Measurements from ENCODE around the gene LTB4R2. TPM values are rescaled to one million over a fixed set of nuclear protein-coding genes. Genes with fewer than 3 reads are reported as not detected.

The LTB4R2 gene
- total and polyA plus RNA-seq, 2 of the 8 experiments (the other 6 are each of a cell fraction or from before 2014, with no cell fraction given), result 5.3 to 6.7 TPM

- H4K8ac ChIP-seq (ENCODE audit: extremely low read depth, insufficient read depth, low read length), result no peak overlapping the region; the same call in 1 of the 2 replicates
- H3K18ac ChIP-seq (ENCODE audit: extremely low read depth, low read length), result no peak overlapping the region
- H3K27ac ChIP-seq (ENCODE audit: low read depth, low read length), result no peak overlapping the region
- no peak overlapping the region for H3K56ac ChIP-seq (replicated peaks; ENCODE audit: insufficient read length, low read depth, low read length)
- no peak overlapping the region for H3K4ac ChIP-seq (replicated peaks; ENCODE audit: insufficient read length, low read depth, low read length)
- no peak for DNase-seq (ENCODE audit: low read depth in 1 of 2, low spot score in 2 of 2)
- no peak overlapping the region for H3K14ac ChIP-seq (ENCODE audit: insufficient read length)
- no peaks in the 10 kb centered on the region for H3K79me2 ChIP-seq (ENCODE audit: control insufficient read depth in 1 of 2, insufficient read depth in 2 of 2, low read length in 2 of 2)
- no peak overlapping the region for H4K5ac ChIP-seq (ENCODE audit: insufficient read length, low read depth, low read length)
- H3K9me3 ChIP-seq (ENCODE audit: insufficient read depth in 2 of 2, low read depth in 1 of 2, low read length in 1 of 2), result no peaks in the 10 kb centered on the region
- no peak overlapping the region for H3K9ac ChIP-seq (replicated peaks in 1 of 4; ENCODE audit: extremely low read depth in 1 of 4, low read depth in 3 of 4, low read length in 3 of 4)
- ChIA-PET CTCF (ENCODE audit: partially characterized antibody) (interaction anchor here (0.8 to 27.8 kb wide), 16 partner anchors 10 to 108 kb away, joined by 3 to 664 read pairs (median 5); partner anchors contain the start of genes CBLN3, CIDEB, KHNYN and LTB4R), POLR2A (ENCODE audit: partially characterized antibody) (interaction anchor here (1.4 to 5.8 kb wide), 8 partner anchors 10 to 106 kb away, joined by 3 to 46 read pairs (median 4); partner anchors contain the start of genes CBLN3, DHRS1, KHNYN and NOP9)
- FAIRE-seq, result no peak
- WGBS, 2 experiments (ENCODE audit: extremely low coverage in 1 of 2, insufficient coverage in 1 of 2, insufficient read length in 1 of 2, insufficient replicate concordance in 2 of 2, low coverage in 1 of 2, low lambda C conversion rate in 2 of 2, missing lambda C conversion rate in 1 of 2), result 62% methylated on average over 12 of the region's 12 CpGs; no CpG with 5 or more reads in 1 of the 2 experiments
- H3K4me1 ChIP-seq (replicated peaks in 1 of 4; ENCODE audit: control insufficient read depth in 3 of 4, insufficient read depth in 4 of 4, low read length in 3 of 4), result peaks cover 0 to 20% (median 9%) of the 10 kb centered on the region in 4 experiments; a peak in 5 of 7 replicates
- H2BK5ac ChIP-seq (ENCODE audit: low read depth, low read length), result 0 out of 2 replicates have a peak overlapping the region, but pooled peaks have one; percentile 16
- no peaks in the 10 kb centered on the region for H3K36me3 ChIP-seq (ENCODE audit: control insufficient read depth in 2 of 4, insufficient read depth in 4 of 4, low read length in 3 of 4)
- H4K20me1 ChIP-seq (replicated peaks in 1 of 2; ENCODE audit: control insufficient read depth in 1 of 2, insufficient read depth in 2 of 2, low read length in 2 of 2), result peaks cover 0 to 2% of the 10 kb centered on the region in 2 experiments
- no peak overlapping the region for H3K23ac ChIP-seq (ENCODE audit: insufficient read length)
- peak overlapping the region in 2 of 4 experiments; percentile 52 to 76; a peak in 2 of 8 replicates for H3K4me3 ChIP-seq (ENCODE audit: extremely low read depth in 1 of 4, insufficient read depth in 2 of 4, low read depth in 3 of 4, low read length in 4 of 4)
- no peak overlapping the region for H4K91ac ChIP-seq (replicated peaks; ENCODE audit: insufficient read length, low read length)
- no peak overlapping the region; the same call in 1 of the 2 replicates for H2BK20ac ChIP-seq (ENCODE audit: low read length)
- H2BK12ac ChIP-seq (ENCODE audit: low read depth, low read length), result 0 out of 2 replicates have a peak overlapping the region, but pooled peaks have one; percentile 17
- H2BK120ac ChIP-seq (replicated peaks; ENCODE audit: low read depth, low read length), result no peak overlapping the region
- H3K4me2 ChIP-seq (ENCODE audit: insufficient read depth in 1 of 2, low read depth in 2 of 2, low read length in 2 of 2), result peak overlapping the region; percentile 76 to 98
- no peak overlapping the region for H2AK5ac ChIP-seq (ENCODE audit: low read depth, low read length)
- no peak overlapping the region; the same call in 1 of the 2 replicates for H2AFZ ChIP-seq (ENCODE audit: low read length)
- peak overlapping the region; percentile 53; the same call in 1 of the 2 replicates for H2BK15ac ChIP-seq (ENCODE audit: low read length)
- H3K27me3 ChIP-seq (replicated peaks in 1 of 4; ENCODE audit: control insufficient read depth in 3 of 4, extremely low read depth in 1 of 4, insufficient read depth in 3 of 4, low read length in 3 of 4), result peaks cover 64 to 98% (median 87%) of the 10 kb centered on the region in 4 experiments
- peaks cover 26% of the 10 kb centered on the region for H3K23me2 ChIP-seq (ENCODE audit: low read depth, low read length)
- no peaks in the 10 kb centered on the region for H3K79me1 ChIP-seq (ENCODE audit: low read depth, low read length)
- TF ChIP-seq BACH1 (IDR thresholded peaks at IDR 0.05; ENCODE audit: low read length) (no peak), NRF1 (IDR thresholded peaks at IDR 0.05; ENCODE audit: low read depth, low read length) (no peak), TAF7 (optimal IDR thresholded peaks at IDR 0.05; ENCODE audit: borderline replicate concordance, low read depth, low read length) (no peak), SUZ12 (IDR thresholded peaks at IDR 0.05; ENCODE audit: low read length) (no peak), RBBP5 (IDR thresholded peaks at IDR 0.05; ENCODE audit: borderline replicate concordance, low read depth, low read length) (no peak), ASH2L (IDR thresholded peaks at IDR 0.05; ENCODE audit: low read length) (no peak), TCF12 (IDR thresholded peaks at IDR 0.05; ENCODE audit: low read depth, low read length) (no peak), JUND (IDR thresholded peaks at IDR 0.05; ENCODE audit: low read length) (no peak), SRF (IDR thresholded peaks at IDR 0.05; ENCODE audit: low read depth, low read length) (no peak), MAX (IDR thresholded peaks at IDR 0.05) (no peak), PHF8 (conservative IDR thresholded peaks at IDR 0.05; ENCODE audit: low read depth, low read length) (no peak)
Observed at GRCh38 chr14:24335461-24336171, 25.7 kb downstream of the LTB4R2 start.
